HepG2 (cell line): ENCODE data around the gene SNX27.

Experiments used
- CREM ChIP-seq, 2 experiments: sonication (generic) in 1 of 2; formaldehyde crosslinking in 1 of 2; IDR thresholded peaks; 2 replicates each; pipeline versions ENCODE4 v1.4.0 to v1.6.1; 2016 to 2020; ENCODE audit warnings: antibody characterized with exemption in 1 of 2, mild to moderate bottlenecking in 1 of 2, missing genetic modification reagents in 1 of 2
- EZH2 ChIP-seq: conservative IDR thresholded peaks from 2 replicates; pipeline ENCODE4 v1.6.1; 2012; ENCODE audit warnings: mild to moderate bottlenecking, low read depth, low read length, moderate library complexity
- KAT2B ChIP-seq: fragments of 150-350 bp; IDR thresholded peaks from 2 replicates; pipeline ENCODE4 v1.6.1; 2014; ENCODE audit warnings: low read depth, low read length, borderline replicate concordance
- POLR2A ChIP-seq, 2 experiments: IDR thresholded peaks; 2 replicates each; pipeline ENCODE4 v1.6.1; 2011; ENCODE audit warnings: low read depth in 2 of 2, low read length in 2 of 2, mild to moderate bottlenecking in 1 of 2, moderate library complexity in 1 of 2; ENCODE audit not compliant: insufficient read depth in 1 of 2
- SIN3A ChIP-seq: IDR thresholded peaks from 2 replicates; pipeline ENCODE4 v1.6.1; 2011; ENCODE audit warnings: low read depth, mild to moderate bottlenecking, control low read depth, low read length, borderline replicate concordance
- TBX2 ChIP-seq: sonication (generic); formaldehyde crosslinking; IDR thresholded peaks from 2 replicates; pipeline ENCODE4 v1.5.0; 2020; ENCODE audit warnings: missing genetic modification reagents, mild to moderate bottlenecking, borderline replicate concordance
- YEATS4 ChIP-seq: sonication (generic); formaldehyde crosslinking; IDR thresholded peaks from 2 replicates; pipeline ENCODE4 v1.4.0; 2020; ENCODE audit warnings: missing genetic modification reagents, borderline replicate concordance
- ZNF44 ChIP-seq: sonication (generic); formaldehyde crosslinking; IDR thresholded peaks from 2 replicates; pipeline ENCODE4 v1.5.1; 2020; ENCODE audit warnings: mild to moderate bottlenecking, missing genetic modification reagents
- TF ChIP-seq, protein P1 (sequence below): sonication (generic); formaldehyde crosslinking; IDR thresholded peaks from 2 replicates; pipeline ENCODE4 v1.5.0; 2020; ENCODE audit warnings: mild to moderate bottlenecking, missing genetic modification reagents, moderate library complexity
- TF ChIP-seq, protein P2 (sequence below): sonication (generic); formaldehyde crosslinking; IDR thresholded peaks from 2 replicates; pipeline ENCODE4 v1.5.0; 2020; ENCODE audit warnings: missing genetic modification reagents
- TF ChIP-seq, protein P3 (sequence below): sonication (generic); formaldehyde crosslinking; IDR thresholded peaks from 2 replicates; pipeline ENCODE4 v1.4.0; 2020; ENCODE audit warnings: missing genetic modification reagents, borderline replicate concordance
- TF ChIP-seq, protein P4 (sequence below), 2 experiments: IDR thresholded peaks; 2 replicates each; pipeline ENCODE4 v1.6.1; 2011 to 2012; ENCODE audit warnings: low read length in 2 of 2, borderline replicate concordance in 1 of 2, low read depth in 1 of 2, mild to moderate bottlenecking in 1 of 2, moderate library complexity in 1 of 2
- TF ChIP-seq, protein P5 (sequence below): sonication (generic); formaldehyde crosslinking; IDR thresholded peaks from 2 replicates; pipeline ENCODE4 v1.4.0; 2020; ENCODE audit warnings: missing genetic modification reagents
- TF ChIP-seq, protein P6 (sequence below): sonication (generic); formaldehyde crosslinking; IDR thresholded peaks from 2 replicates; pipeline ENCODE4 v1.5.1; 2020; ENCODE audit warnings: mild to moderate bottlenecking, missing genetic modification reagents, moderate library complexity

DNA sequence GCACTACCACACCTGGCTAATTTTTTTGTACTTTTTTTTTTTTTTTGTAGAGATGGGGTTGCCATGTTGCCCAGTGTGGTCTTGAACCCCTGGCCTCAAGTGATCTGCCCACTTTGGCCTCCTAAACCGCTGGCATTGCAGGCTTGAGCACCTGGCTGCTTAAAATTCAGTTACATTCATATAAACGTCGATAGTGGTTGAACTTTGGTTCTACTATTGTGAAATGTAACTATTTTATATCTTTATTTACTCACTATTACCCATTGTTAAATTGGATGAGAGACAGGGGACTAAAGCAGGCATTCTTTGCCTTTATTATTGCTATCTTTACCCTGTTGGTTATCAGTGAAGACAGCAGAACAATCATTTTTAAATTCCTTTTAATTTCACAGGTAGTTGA is 6.2 kb downstream of the SNX27 start:
- TF ChIP-seq ZNF44 (CRISPR knock-in tag) (no peak), POLR2A (IDR thresholded peaks at IDR 0.05; ENCODE audit: insufficient read depth in 1 of 2, low read depth in 2 of 2, low read length in 2 of 2) (no peak), EZH2 (no peak), SIN3A (no peak), KAT2B (no peak), TBX2 (no peak), CREM (IDR thresholded peaks at IDR 0.05) (no peak), CREM (CRISPR knock-in tag; IDR thresholded peaks at IDR 0.05) (no peak), YEATS4 (CRISPR knock-in tag) (no peak)
- TF ChIP-seq, protein P1, sequence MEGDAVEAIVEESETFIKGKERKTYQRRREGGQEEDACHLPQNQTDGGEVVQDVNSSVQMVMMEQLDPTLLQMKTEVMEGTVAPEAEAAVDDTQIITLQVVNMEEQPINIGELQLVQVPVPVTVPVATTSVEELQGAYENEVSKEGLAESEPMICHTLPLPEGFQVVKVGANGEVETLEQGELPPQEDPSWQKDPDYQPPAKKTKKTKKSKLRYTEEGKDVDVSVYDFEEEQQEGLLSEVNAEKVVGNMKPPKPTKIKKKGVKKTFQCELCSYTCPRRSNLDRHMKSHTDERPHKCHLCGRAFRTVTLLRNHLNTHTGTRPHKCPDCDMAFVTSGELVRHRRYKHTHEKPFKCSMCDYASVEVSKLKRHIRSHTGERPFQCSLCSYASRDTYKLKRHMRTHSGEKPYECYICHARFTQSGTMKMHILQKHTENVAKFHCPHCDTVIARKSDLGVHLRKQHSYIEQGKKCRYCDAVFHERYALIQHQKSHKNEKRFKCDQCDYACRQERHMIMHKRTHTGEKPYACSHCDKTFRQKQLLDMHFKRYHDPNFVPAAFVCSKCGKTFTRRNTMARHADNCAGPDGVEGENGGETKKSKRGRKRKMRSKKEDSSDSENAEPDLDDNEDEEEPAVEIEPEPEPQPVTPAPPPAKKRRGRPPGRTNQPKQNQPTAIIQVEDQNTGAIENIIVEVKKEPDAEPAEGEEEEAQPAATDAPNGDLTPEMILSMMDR (CRISPR knock-in tag) = no peak
- TF ChIP-seq, protein P2, sequence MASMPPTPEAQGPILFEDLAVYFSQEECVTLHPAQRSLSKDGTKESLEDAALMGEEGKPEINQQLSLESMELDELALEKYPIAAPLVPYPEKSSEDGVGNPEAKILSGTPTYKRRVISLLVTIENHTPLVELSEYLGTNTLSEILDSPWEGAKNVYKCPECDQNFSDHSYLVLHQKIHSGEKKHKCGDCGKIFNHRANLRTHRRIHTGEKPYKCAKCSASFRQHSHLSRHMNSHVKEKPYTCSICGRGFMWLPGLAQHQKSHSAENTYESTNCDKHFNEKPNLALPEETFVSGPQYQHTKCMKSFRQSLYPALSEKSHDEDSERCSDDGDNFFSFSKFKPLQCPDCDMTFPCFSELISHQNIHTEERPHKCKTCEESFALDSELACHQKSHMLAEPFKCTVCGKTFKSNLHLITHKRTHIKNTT (CRISPR knock-in tag) = no peak
- TF ChIP-seq, protein P3, sequence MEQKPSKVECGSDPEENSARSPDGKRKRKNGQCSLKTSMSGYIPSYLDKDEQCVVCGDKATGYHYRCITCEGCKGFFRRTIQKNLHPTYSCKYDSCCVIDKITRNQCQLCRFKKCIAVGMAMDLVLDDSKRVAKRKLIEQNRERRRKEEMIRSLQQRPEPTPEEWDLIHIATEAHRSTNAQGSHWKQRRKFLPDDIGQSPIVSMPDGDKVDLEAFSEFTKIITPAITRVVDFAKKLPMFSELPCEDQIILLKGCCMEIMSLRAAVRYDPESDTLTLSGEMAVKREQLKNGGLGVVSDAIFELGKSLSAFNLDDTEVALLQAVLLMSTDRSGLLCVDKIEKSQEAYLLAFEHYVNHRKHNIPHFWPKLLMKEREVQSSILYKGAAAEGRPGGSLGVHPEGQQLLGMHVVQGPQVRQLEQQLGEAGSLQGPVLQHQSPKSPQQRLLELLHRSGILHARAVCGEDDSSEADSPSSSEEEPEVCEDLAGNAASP (CRISPR knock-in tag) = no peak
- TF ChIP-seq, protein P4, sequence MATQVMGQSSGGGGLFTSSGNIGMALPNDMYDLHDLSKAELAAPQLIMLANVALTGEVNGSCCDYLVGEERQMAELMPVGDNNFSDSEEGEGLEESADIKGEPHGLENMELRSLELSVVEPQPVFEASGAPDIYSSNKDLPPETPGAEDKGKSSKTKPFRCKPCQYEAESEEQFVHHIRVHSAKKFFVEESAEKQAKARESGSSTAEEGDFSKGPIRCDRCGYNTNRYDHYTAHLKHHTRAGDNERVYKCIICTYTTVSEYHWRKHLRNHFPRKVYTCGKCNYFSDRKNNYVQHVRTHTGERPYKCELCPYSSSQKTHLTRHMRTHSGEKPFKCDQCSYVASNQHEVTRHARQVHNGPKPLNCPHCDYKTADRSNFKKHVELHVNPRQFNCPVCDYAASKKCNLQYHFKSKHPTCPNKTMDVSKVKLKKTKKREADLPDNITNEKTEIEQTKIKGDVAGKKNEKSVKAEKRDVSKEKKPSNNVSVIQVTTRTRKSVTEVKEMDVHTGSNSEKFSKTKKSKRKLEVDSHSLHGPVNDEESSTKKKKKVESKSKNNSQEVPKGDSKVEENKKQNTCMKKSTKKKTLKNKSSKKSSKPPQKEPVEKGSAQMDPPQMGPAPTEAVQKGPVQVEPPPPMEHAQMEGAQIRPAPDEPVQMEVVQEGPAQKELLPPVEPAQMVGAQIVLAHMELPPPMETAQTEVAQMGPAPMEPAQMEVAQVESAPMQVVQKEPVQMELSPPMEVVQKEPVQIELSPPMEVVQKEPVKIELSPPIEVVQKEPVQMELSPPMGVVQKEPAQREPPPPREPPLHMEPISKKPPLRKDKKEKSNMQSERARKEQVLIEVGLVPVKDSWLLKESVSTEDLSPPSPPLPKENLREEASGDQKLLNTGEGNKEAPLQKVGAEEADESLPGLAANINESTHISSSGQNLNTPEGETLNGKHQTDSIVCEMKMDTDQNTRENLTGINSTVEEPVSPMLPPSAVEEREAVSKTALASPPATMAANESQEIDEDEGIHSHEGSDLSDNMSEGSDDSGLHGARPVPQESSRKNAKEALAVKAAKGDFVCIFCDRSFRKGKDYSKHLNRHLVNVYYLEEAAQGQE (IDR thresholded peaks at IDR 0.05; ENCODE audit: borderline replicate concordance in 1 of 2, low read depth in 1 of 2, low read length in 2 of 2) = no peak
- TF ChIP-seq, protein P5, sequence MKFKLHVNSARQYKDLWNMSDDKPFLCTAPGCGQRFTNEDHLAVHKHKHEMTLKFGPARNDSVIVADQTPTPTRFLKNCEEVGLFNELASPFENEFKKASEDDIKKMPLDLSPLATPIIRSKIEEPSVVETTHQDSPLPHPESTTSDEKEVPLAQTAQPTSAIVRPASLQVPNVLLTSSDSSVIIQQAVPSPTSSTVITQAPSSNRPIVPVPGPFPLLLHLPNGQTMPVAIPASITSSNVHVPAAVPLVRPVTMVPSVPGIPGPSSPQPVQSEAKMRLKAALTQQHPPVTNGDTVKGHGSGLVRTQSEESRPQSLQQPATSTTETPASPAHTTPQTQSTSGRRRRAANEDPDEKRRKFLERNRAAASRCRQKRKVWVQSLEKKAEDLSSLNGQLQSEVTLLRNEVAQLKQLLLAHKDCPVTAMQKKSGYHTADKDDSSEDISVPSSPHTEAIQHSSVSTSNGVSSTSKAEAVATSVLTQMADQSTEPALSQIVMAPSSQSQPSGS (CRISPR knock-in tag) = no peak
- TF ChIP-seq, protein P6, sequence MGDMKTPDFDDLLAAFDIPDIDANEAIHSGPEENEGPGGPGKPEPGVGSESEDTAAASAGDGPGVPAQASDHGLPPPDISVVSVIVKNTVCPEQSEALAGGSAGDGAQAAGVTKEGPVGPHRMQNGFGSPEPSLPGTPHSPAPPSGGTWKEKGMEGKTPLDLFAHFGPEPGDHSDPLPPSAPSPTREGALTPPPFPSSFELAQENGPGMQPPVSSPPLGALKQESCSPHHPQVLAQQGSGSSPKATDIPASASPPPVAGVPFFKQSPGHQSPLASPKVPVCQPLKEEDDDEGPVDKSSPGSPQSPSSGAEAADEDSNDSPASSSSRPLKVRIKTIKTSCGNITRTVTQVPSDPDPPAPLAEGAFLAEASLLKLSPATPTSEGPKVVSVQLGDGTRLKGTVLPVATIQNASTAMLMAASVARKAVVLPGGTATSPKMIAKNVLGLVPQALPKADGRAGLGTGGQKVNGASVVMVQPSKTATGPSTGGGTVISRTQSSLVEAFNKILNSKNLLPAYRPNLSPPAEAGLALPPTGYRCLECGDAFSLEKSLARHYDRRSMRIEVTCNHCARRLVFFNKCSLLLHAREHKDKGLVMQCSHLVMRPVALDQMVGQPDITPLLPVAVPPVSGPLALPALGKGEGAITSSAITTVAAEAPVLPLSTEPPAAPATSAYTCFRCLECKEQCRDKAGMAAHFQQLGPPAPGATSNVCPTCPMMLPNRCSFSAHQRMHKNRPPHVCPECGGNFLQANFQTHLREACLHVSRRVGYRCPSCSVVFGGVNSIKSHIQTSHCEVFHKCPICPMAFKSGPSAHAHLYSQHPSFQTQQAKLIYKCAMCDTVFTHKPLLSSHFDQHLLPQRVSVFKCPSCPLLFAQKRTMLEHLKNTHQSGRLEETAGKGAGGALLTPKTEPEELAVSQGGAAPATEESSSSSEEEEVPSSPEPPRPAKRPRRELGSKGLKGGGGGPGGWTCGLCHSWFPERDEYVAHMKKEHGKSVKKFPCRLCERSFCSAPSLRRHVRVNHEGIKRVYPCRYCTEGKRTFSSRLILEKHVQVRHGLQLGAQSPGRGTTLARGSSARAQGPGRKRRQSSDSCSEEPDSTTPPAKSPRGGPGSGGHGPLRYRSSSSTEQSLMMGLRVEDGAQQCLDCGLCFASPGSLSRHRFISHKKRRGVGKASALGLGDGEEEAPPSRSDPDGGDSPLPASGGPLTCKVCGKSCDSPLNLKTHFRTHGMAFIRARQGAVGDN (CRISPR knock-in tag) = no peak
